HG03196 (cell line): ENCODE data around the gene HES2.
"Not testable (repeated sequence)": the region's sequence is repeated elsewhere in the genome, so short reads cannot be mapped to it uniquely, and the experiment has no call there.

Source experiments
- ATAC-seq: cut with Tn5 transposase; IDR thresholded peaks from one replicate; pipeline ENCODE4 v1.9.1; 2021; ENCODE audit not compliant: unreplicated experiment

The HES2 gene, protein sequence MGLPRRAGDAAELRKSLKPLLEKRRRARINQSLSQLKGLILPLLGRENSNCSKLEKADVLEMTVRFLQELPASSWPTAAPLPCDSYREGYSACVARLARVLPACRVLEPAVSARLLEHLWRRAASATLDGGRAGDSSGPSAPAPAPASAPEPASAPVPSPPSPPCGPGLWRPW

DNA sequence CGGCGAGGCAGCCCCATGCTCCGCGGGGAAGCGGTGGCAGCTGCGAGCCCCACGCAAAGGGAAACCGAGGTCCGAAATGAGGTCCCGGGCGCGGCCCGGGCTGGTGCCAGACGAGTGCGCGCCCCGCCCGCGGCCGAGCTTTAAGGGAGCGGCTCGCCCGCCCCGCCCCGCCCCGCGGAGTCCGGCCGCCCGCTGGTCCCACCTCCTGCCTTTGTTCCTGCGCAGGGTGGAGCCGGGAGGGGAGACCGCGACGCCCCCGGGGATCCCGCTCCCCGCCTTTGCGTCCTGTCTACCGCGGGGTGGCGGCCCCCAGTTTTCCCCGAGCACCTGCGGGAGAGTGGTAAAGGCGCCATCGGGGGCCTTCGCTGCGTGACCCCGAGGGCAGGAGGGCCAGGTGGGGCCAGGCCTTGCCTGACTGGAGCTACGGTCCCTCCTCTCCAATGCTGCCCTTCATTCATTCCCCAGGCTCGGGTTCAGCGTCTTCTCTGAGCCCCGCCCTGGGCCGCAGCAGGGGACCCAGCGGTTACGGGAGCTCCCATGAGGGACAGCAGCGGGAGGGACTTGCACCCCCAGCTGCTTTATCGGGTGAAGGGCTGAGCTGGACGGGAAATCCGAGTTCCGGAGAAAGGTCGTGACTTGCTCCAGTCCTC lies at the start of gene HES2:
Gene HES2, minus strand, starts transcription at position 116 of the 650 bp plus-strand sequence. Its CDS starts 99 bp downstream, at position 17.
- no peak for ATAC-seq

DNA sequence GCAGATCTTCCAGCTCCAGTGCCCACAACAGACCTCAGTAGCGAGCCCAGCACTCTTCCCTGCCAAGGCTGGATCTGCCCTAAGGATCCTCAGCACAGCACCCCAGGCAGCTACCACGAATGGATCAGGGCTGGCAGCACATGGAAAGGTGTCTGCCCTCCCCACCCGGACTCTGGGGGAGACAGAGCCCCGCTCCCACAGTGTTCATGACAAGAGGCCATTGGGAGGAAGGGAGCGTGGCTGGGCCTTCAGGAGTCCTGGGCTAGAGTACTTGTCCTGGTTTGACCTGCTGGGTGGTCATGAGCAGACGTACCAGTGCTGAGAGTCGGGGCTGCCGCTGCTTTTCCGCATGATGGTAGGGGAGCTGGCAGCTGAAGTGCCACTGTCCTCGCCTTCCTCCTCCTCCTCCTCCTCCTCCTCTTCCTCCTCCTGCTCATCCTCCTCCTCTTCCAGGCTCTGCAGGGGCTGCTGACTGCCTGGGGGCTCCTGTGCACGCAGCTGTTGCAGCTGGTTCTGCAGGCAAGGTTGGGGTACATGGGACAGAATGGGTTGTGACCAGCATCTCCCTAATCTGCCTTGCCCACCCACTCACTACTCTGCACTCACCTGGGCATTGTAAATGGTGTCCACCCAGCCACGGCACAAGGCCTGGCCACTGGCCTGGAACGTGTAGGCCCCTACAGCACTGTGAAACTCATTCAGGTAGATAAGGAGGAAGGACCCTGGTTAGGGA lies 49.2 kb upstream of the HES2 start:
- ATAC-seq: no peak

DNA sequence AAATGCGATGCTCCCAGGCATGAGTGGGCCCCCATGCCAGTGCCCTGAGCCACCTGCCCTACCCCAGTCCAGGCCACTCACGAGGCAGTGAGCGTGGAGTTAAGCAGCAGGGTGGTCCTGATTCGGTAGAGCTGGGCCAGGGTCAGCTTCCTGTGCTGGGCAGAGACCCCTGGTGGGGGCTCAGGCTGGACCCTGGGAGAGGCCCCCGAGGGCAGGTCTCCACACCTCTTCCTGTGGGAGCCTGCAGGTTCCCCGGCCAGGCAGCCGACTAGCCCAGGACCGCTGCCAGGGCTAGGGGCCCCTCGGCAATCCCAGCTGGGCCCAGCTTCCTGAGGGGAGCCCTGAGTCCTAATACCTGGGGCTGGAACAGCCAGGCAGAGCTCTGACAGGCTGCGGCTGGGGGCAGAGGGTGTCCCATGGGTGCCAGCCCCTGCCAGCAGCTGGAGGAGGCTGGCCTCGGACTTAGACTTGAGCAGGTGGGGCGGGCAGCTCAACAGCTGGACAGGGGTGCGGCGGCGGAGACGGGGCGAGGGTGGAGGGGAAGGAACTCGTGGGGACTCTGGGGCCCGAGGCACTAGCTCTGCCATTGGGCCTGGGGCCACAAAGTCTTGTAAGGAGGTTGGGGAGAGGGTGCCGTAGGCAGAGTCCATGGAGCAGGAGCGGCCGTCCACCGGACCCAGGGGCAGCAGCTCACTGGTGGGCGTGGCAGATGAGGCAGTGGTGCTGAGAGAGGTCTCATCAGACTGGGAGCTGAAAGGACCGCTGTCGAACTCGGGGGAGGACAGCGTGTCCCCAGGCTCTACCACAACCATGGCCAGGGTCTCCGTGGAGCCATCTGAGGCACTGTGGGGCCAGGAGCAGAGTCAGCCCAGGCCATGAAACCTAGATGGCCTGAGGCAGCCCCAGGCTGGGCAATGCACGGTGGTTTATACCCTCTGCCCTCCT lies 48.3 kb upstream of the HES2 start:
- ATAC-seq: no peak

DNA sequence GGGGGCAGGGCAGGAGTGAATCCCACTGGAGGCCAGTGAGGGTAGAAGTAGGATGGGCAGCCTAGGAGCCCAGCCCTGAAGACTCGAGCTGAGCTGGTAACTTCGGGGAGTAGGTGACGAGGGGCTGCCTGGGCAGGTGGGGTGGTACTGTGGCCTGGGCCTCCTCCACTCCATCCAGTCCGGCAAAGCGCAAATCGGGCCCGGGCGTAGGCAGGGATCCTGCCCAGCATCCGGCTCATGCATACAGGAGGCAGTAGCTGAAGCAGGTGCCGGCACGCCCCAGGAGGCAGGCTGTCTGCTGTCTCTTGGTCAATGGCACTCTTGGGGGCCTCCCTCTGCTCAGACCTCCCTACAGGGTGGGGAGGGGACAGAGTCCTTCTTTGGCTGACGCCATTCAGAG lies 47.5 kb upstream of the HES2 start:
- no peak for ATAC-seq

DNA sequence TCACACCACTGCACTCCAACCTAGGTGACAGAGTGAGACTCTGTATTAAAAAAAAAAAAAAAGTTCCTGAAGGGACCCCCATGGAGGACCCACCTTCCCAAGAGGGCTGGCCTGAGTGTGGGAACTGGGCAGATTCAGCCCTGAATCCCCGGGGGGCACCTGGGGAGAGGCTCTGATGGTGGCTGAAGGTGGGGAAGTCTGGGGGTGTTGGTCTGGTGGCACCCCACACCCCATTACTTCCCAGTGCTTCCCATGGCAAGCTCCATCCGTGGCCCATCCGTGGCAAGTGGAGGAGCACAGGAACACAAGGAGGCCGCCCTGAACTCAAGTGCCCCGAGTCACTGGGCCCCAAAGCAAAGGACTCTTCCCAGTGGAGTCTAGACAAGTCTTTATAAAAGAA lies 47.0 kb upstream of the HES2 start:
- no peak for ATAC-seq

DNA sequence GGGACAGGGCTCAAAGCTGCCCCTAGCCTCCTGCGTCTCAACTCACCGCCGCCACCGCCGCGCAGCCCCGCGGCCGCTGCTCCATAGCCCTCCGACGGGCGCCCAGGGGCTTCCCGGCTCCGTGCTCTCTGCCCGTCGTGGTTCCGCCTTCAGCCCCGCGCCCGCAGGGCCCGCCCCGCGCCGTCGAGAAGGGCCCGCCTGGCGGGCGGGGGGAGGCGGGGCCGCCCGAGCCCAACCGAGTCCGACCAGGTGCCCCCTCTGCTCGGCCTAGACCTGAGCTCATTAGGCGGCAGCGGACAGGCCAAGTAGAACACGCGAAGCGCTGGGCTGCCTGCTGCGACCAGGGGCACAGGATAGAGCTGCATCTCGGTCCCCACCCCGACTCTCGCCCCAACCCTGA lies 46.3 kb upstream of the HES2 start, which contains the start of gene TNFRSF25:
Gene TNFRSF25, minus strand, starts transcription at position 151 of the 400 bp plus-strand sequence. Its CDS starts 66 bp downstream, at position 85.
- no peak for ATAC-seq

DNA sequence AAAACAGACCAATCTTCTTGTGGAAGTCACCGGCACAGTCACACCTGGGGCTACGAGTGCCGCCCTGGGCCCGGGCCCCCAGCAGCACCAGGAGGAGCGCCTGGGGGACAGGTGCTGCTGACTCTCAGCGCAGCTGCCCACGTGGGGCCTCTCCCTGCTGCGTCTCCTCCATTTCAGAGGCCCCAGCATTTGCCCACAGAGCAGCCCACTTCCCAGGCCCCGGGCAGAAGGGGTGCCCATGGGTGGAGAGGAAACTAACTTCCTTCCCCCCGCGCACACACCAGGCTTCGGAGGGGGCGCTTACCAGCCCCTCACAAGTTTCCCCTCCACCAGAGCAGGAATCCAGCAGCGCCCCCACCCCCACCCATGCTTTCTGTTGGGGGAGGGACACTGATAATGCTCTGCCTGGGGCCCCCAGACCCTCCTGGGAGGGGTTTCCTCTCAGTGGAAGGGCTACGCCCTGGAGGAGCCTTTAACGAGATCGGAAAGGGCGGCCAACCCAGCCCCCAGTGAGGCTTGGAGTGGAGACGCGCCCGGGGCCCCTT lies 45.8 kb upstream of the HES2 start:
- ATAC-seq: no peak

DNA sequence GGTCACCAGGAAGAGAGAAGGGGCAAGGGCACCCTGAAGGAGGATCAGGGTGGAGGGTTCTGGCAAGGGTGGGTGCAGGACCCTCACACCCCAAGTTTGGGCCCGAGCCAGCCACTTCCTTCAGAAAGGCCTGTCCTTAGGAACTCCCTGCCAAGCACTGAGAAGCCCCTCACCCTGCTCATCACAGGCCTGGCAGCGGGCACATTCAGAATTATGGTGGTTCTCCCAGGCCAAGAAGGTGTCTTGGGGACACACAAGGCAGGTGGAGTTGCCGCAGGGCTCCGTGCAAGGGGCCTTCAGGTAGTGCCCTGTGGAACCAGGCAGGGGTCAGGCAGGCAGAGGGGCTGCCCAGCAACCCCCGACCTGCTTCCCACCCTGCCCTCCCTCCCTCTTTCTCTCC lies 45.2 kb upstream of the HES2 start:
- ATAC-seq: no peak

DNA sequence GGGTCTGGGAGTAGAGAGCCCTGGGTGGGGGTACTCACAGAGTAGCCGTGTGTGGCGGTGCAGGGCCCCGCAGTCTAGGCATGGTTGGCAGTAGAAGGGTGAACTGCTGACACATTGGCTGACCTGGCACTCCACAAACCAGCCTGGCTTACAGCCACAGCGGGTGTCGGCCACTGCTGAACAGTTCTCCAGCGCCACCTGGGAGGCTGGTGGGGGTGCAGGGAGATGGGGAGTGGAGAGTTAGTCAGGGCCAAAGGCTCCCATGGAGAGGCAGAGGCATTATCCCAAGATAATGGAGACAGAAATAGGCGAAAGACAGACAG lies 44.8 kb upstream of the HES2 start:
- no peak for ATAC-seq

DNA sequence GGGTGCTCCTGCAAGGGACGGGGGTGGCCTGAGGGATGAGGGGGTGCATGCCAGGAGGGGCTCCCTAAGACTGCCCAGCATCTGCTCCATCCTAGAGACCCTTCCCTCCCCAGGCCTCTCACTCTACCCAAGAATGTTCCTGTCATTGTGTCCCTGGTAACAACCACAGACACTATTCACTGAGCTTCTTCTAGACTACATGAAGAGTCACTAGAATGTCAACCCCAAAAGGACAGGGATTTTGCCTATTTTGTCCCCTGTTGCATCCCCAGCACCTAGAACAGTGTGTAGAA lies 43.3 kb upstream of the HES2 start:
- no peak for ATAC-seq

DNA sequence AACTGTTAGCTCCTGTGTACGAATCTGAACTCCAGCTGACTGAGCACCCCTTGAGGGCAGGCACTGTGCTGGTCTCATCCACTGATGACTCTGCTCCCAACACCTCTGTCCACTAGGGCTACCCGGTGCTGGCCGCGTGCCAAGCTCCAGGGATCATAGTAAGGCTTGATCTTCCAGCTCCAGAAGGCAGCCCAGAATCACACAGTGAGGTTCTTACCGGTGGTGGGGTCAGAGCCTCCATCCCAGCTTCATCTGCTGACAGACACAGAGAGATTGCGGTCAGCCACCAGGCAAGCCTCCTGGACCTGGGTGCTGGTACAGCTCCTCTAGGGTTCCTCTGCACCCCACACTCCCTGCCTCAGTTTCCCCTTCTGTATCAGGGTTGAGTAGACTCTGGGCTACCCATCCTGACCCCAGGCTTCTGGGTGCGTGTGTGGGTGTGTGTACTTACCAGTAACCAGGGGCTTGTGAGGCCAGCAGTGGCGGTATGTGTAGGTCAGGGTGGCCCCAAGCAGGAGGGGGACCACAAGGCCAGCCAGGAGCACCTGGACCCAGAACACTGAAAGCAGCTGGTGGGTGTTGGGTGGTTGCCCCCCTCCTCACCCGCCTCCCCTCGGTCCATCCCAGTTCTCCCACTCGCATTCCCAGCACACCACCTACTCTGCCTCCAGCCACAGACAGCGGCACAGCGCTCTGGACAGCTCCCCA lies 42.8 kb upstream of the HES2 start:
- no peak for ATAC-seq

DNA sequence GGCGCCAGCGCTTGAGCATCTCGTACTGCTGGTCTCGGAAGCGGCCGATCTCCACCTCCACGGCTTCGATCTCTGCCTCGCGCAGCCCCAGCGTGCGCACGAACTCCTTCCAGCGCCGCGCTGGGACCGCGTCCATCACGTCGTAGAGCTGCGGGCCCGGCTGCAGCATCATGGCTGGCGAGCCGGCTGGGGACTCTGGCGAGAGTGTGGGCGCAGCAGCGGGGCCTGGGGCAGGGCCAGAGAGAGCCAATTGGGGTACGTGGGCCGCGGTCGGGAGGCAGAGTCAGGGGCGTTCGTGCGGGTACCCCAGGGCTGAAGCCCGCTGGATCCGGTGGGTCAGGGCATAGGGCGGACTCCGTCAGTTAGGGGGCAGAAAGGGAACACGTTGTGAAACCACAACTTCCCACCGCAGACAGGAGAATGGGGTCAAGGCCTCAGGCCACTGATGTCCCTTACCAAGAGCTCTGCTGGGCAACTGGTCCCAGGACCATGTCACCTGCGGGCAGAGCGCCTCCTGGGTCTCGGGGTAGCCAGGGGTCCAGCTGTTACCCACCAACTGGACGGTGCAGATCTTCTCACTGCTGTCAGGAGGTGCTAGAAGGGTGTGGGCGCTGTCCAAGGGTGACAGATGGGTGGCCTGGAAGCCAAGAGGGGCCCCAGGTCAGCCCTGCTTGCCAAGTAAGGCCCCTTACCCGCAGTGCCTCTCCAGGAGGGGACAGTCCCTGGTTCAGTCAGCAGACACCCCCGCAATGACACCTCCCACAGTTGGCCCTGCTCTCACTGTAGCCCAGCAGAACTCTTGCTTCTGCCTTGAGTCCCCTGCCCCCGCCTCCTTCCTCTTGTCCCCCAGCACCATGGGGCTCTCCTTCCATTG lies 42.1 kb upstream of the HES2 start:
- no peak for ATAC-seq

DNA sequence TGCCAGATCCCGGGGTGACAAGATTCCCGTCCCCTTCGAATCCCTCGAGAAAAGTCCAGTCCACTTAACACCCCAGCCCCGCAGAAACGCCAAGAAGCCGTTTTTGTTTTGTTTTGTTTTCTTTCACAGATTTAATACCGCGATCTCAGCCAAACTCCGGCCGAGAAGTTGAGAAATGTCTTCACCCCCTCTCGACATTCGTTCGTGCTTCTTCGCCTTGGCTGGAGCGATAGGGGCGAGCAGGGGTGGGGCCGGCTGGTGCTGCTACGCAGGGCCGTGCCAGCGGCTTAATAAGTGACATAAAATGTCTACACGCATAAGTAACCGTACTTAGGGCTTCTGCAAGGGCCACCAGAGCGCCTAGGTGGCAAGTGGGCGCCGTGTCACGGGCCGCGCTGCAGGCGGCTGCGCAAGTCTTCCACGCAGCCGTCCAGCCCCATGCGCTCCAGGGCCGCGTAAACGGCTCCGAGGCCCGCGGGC lies 41.4 kb upstream of the HES2 start:
- ATAC-seq: no peak

DNA sequence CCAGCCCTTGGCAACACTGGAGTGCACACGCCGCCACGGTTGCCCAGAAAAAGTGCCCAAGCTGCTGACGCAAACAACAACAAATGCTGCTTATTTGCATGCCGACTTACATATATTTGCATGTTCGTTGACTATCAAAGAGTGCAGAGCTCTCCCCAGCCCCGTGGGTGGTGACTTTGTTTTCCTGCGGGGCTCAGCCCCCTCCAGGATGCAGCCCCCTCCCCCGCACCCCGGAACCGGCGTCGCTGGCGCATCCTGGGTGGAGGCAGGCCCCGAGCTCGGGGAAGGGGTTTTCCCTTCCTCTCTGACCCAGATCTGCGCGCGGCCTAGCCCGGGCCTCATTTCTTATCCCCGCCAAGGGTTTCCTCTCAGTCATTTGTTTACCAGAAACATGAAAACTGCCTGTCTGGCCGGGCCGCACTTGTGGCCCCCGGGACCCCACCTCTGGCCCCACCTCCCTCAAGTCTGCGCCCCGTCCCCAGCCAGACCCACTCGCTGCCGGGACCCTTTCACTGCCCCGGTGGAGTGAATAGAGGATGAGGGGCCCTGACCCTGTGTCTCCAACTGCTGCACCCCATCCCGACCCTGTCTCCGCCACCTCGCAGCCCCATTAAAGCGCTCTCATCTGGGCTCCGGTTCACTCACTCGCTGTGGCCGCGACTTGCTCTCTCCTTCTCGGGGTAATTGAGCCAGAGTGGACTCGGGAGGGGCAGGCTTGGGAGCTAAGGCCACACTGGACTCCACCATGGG lies 40.8 kb upstream of the HES2 start:
- ATAC-seq: no peak

DNA sequence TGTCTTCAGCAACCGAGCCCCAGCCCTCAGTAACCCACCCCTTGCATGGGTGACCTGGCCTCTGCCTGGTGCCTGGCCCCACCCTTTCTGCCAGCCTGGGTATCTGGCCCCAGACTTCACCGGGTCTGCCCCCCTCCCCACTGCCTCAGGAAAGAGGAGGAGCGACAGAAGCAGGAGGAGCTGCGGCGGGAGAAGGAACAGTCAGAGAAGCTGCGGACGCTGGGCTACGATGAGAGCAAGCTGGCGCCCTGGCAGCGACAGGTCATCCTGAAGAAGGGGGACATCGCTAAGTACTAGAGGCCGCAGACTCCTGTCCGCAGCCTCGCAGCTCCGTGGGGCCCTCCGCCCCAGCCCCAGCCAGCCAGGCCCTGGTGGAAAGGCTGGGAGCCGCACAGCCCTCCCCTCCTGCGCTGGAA lies 40.1 kb upstream of the HES2 start:
- ATAC-seq: no peak

DNA sequence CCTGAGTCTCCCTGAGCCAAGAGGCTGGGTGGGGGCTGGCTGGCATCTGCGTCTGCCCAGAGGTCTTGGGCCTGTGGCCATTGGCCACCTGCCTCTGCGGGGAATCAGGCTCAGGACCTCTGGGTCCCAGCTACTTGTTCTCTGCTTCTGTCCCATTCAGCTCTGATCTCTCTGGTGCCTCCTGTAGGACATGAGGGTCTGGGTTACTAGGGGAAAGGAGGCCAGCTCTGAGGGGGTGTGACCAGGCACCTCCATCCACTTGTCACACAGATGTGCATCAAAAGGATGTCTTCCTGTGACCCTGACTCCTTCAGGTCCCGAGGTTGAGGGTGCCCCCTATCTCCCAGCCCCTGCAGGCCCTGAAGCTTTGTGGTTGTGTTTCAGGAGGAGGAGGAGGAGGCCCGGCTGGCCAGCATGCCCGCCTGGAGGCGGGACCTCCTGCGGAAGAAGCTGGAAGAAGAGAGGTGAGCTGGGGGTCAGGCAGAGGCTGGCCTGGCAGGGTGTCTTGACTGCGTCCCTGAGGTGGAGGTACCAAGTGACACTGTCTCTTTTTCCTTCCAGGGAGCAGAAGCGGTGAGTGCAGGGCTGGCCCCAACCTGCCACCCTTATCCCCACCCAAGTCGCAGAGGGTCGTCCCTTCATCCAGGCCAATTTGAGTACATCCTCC lies 37.2 kb upstream of the HES2 start:
- no peak for ATAC-seq

DNA sequence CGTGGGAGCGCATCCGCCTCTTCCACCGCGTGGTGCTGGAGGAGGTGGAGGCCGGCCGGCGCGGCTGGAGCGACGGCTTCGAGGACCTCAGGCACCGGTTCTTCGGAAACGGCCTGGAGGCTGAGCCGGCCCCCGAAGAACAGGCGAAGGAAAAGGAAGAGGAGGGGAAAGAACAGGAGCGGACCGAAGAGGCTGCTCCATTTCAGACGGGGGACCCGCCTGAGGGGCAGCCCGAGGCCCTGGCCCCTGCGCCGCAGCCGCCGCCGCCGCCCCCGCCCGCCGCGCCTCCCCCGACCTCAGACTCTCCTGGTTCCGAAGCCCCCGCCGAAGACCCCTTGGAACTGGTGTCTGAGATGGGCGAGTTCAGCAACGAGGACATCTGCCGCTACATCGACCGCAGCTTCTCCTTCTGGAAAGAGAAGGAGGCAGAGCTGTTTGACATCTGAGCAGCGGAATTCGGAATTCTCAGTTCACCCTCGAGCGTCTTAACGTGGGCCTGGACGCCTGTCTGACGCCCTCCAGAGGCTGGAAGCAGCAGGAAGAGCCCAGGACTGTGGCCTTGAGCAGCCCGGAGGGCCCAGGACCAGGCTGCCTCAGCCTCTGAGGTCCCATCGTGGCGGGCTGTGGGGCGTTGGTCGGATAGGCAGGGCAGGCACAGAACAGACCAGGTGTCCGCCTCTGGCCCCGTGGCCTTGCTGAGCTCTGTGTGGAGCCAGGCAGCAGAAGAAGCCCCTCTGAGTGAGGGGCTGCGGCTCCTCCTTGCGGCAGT lies 36.2 kb upstream of the HES2 start:
- ATAC-seq: not testable (repeated sequence)
